Prostate gland (tissue), 2 donors: ENCODE data around the gene CHRDL1.

Experiments used
- CTCF ChIP-seq, 4 experiments: fragments of 200-600 bp in 2 of 4; fragments of 450-650 bp in 2 of 4; sonication (generic) in 2 of 4; IDR thresholded peaks; 1 replicate in 3 of 4; 2 replicates in 1 of 4; pipeline ENCODE4 v1.5.1; 2016 to 2019; ENCODE audit warnings: antibody characterized with exemption in 4 of 4, mild to moderate bottlenecking in 2 of 4, moderate library complexity in 2 of 4
- POLR2A ChIP-seq: fragments of 450-650 bp; IDR thresholded peaks from one replicate; pipeline ENCODE4 v1.6.1; 2016; ENCODE audit warnings: antibody characterized with exemption, mild to moderate bottlenecking
- POLR2AphosphoS5 ChIP-seq: sonication (generic); formaldehyde crosslinking; IDR thresholded peaks from one replicate; pipeline ENCODE4 v1.6.1; 2017; ENCODE audit warnings: antibody characterized with exemption

DNA sequence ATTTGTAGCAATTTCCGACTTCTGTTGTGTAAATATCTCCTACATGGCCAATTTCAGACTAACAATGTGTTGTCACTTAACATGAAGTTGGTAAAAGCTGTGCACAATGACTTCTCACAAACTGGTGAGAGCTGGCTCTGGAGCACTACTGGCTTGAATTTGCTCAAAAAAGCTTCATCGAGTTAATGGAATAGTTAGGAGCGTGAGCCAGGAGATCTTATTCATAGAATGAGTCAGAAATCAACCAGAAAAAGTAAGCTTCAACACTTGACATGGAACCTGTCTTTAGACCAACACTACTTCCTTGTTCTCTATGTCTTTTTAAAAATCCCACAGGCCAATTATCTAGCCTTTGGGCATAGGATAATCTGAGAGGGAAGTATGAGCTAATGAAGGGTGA lies 7.9 kb upstream of the CHRDL1 start:
- TF ChIP-seq CTCF (IDR thresholded peaks at IDR 0.05) (no peak), POLR2A (no peak), POLR2AphosphoS5 (no peak)
